Measurements from ENCODE around the gene ALX3.

Gene ALX3

DNA sequence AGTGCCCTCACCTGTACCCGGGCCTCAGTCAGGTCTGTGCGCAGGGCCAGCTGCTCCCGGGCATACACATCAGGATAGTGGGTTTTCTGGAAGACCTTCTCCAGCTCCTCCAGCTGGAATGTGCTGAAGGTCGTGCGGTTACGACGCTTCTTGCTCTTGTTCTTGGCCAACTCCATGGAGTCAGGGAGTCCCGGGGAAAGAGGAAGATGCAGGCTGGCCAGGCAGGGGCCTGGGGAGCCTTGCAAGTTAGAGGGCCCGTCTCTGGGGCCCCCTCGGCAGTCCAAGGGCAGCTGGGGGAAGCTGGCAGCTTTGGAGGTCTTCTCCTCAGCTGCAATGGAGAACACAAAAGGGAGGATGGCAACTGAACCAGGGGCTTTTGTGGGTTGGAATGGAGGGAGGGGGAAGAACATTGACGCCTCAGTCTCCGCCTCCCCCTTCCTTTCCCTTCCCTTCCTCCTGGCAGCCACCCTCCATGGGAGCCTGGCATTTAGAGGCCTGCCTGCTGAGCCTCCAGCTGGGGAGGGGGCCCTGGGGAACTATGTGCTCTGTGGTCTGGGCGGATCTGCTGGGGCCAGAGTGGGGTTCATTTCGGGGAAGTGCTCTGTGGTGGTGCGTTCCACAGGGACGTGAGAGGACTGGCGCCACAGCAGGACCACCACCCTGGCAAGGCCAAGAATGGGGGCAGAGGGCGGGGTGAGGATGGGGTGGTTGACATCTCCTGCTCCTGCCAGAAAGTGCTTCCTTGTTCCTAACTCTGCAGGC is 5.7 kb downstream of the ALX3 start:
- H3K4me3 ChIP-seq (ENCODE audit: low read length) = no peak overlapping the region
- no peak for DNase-seq (ENCODE audit: low read depth)
- TF ChIP-seq, protein P1, sequence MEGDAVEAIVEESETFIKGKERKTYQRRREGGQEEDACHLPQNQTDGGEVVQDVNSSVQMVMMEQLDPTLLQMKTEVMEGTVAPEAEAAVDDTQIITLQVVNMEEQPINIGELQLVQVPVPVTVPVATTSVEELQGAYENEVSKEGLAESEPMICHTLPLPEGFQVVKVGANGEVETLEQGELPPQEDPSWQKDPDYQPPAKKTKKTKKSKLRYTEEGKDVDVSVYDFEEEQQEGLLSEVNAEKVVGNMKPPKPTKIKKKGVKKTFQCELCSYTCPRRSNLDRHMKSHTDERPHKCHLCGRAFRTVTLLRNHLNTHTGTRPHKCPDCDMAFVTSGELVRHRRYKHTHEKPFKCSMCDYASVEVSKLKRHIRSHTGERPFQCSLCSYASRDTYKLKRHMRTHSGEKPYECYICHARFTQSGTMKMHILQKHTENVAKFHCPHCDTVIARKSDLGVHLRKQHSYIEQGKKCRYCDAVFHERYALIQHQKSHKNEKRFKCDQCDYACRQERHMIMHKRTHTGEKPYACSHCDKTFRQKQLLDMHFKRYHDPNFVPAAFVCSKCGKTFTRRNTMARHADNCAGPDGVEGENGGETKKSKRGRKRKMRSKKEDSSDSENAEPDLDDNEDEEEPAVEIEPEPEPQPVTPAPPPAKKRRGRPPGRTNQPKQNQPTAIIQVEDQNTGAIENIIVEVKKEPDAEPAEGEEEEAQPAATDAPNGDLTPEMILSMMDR (conservative IDR thresholded peaks at IDR 0.05; ENCODE audit: low read length) = no peak

DNA sequence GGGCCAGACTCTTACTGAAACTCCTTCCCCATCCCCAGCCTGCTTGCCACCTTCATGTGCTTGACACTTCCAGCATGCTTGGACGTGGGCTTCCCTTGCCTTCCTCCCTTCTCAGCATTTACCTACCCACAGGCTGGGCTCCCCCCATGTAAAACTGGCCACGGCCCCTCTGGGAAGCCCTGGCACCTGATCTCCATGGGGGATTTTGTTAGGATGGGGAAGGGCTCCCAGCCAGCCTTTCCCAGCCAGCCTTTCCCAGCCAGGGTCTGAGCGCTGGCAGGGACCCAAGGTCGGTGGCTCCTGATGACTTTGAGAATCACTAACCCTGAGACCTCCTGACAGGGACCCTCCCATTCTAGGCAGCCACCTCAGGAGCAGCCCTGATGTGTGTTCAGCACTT is 6.7 kb downstream of the ALX3 start:
- TF ChIP-seq, protein P1 (conservative IDR thresholded peaks at IDR 0.05; ENCODE audit: low read length) = no peak
- no peak for DNase-seq (ENCODE audit: low read depth)

DNA sequence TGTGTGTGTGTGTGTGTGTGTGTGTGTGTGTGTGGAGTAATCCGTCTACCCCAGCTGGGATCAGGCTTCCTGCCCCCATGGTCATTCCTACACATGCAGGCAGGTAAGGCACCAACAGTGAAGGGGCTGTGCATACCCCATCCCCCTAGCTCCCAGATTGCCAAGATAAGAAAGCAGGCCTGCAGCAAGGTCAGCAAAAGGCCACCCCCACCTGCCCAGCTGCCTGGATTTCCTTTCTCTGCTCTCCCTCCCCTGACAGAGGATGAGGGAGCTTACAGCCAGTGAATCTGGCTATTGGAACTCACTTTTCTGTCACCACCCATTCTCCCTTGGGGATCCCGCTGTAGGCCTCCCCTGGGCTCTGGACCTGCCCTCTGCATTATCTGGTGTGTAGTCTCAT is 7.9 kb downstream of the ALX3 start:
- TF ChIP-seq, protein P1 (conservative IDR thresholded peaks at IDR 0.05; ENCODE audit: low read length) = no peak
- H3K4me3 ChIP-seq (ENCODE audit: low read length) = no peak overlapping the region
- no peak for DNase-seq (ENCODE audit: low read depth)

More for the DNA sequence above, 6.7 kb downstream of the ALX3 start:
- H3K4me3 ChIP-seq (ENCODE audit: low read length) = no peak overlapping the region

DNA sequence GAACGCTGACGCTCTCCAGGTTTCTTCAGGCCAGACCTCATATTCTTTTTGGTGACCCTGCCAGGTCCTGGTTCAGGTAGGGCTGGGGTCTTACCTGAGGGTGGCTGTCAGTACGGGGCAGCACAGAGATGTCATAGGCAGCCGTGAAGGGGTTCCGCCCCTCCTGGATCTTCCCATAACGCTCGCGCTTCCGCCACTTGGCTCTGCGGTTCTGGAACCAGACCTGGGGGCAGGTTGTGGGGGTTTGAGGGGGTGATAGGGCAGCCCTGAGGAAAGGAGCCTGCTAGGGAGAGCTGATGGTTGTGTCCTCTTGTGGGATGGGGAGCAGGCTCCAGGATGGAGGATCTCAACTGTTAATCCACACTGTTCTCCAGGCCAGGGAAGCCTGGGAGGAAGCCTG is 9.1 kb downstream of the ALX3 start:
- DNase-seq (ENCODE audit: low read depth) = no peak
- TF ChIP-seq, protein P1 (conservative IDR thresholded peaks at IDR 0.05; ENCODE audit: low read length) = no peak

DNA sequence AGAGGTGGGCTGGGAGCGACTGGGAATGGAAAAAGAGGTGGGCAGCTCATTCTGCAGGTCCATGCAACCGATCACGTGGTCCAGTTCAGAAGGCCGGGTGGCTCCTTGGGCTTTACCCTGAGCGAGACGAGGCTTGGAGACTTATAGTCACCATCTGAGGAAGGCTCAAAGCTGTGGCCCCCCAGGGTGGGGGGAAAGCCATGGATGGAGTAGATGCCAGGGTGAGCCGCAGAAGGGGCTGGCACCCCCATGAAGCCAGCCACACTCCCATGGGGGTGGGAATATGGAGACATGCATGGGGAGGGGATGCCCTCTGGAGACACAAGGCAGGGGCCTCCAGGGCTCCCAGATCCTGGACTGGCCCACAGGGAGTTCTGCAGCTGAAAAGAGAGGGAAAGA is 9.8 kb downstream of the ALX3 start:
- TF ChIP-seq, protein P1 (conservative IDR thresholded peaks at IDR 0.05; ENCODE audit: low read length) = no peak
- no peak for DNase-seq (ENCODE audit: low read depth)
- H3K4me3 ChIP-seq (ENCODE audit: low read length) = no peak overlapping the region

More for the DNA sequence above, 9.1 kb downstream of the ALX3 start:
- no peak overlapping the region for H3K4me3 ChIP-seq (ENCODE audit: low read length)

DNA sequence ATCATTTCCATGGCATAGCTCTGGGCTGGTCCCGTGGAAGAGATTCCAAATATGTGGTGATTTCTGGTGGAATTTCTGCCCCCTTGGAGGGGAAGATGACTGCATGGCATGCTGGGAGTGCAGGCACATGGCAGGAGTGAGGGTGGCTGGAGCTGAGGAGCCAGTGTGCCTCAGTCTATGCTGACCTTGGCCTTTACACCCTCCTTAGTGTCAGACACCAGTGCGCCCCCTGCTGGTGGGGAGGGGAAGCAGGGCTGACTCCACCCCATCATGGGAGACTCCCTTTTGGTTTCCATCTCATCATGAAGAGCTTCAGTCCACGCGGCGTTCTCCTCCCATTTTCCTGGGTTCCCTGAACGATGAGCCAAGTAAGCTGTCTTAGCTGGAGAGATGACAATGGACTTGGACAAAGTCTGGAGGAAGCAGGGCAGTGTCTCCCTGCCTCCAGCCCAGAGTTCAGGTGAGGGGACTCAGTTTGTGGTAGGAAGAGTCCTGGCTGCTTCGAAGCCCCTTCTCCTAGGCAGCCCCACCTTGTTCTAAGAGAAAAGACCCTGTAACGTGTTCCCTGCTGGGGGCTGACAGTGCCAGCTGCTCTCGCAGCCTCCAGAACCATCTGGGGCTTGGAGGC is 10.3 kb downstream of the ALX3 start:
- DNase-seq (ENCODE audit: low read depth) = no peak
- no peak overlapping the region for H3K4me3 ChIP-seq (ENCODE audit: low read length)

More for the DNA sequence above, 10.3 kb downstream of the ALX3 start:
- TF ChIP-seq, protein P1 (conservative IDR thresholded peaks at IDR 0.05; ENCODE audit: low read length) = peak; percentile 73

Data from AG10803 (cell line).